GM19397 (cell line): Measurements from ENCODE around the gene CRIP3.

Experiments used
- ATAC-seq: cut with Tn5 transposase; IDR thresholded peaks from one replicate; pipeline ENCODE4 v1.9.1; 2021; ENCODE audit warnings: mild to moderate bottlenecking, moderate library complexity; ENCODE audit not compliant: unreplicated experiment

The CRIP3 gene

GRCh38 chr6:43290905-43291355 is 17.7 kb downstream of the CRIP3 start:
- no peak for ATAC-seq

- ATAC-seq: no peak
Observed at GRCh38 chr6:43290339-43290904, 18.2 kb downstream of the CRIP3 start.

GRCh38 chr6:43287717-43288679 is 20.6 kb downstream of the CRIP3 start:
- no peak for ATAC-seq

GRCh38 chr6:43286980-43287716 is 21.5 kb downstream of the CRIP3 start:
- ATAC-seq: no peak

- no peak for ATAC-seq
Observed at GRCh38 chr6:43286456-43286979, 22.1 kb downstream of the CRIP3 start.

GRCh38 chr6:43285832-43286231 is 22.8 kb downstream of the CRIP3 start:
- no peak for ATAC-seq

- ATAC-seq: no peak
Observed at GRCh38 chr6:43284991-43285781, 23.4 kb downstream of the CRIP3 start.

- ATAC-seq: no peak
Observed at GRCh38 chr6:43283905-43284304, 24.7 kb downstream of the CRIP3 start.

- no peak for ATAC-seq
Observed at GRCh38 chr6:43283514-43283901, 25.1 kb downstream of the CRIP3 start.

- ATAC-seq: no peak
Observed at GRCh38 chr6:43282636-43283513, 25.8 kb downstream of the CRIP3 start.

- no peak for ATAC-seq
Observed at GRCh38 chr6:43282060-43282459, 26.6 kb downstream of the CRIP3 start.

- ATAC-seq: no peak
Observed at GRCh38 chr6:43280234-43280633, 28.4 kb downstream of the CRIP3 start.

- ATAC-seq: no peak
Observed at GRCh38 chr6:43278524-43279078, 30.0 kb downstream of the CRIP3 start.

- no peak for ATAC-seq
Observed at GRCh38 chr6:43277643-43278523, 30.7 kb downstream of the CRIP3 start.

- no peak for ATAC-seq
Observed at GRCh38 chr6:43277306-43277642, 31.4 kb downstream of the CRIP3 start.

- ATAC-seq: no peak
Observed at GRCh38 chr6:43276577-43277305, 31.9 kb downstream of the CRIP3 start.

- ATAC-seq: no peak
Observed at GRCh38 chr6:43275801-43276576, 32.6 kb downstream of the CRIP3 start.
